Measurements from ENCODE around the gene OXNAD1.

DNA sequence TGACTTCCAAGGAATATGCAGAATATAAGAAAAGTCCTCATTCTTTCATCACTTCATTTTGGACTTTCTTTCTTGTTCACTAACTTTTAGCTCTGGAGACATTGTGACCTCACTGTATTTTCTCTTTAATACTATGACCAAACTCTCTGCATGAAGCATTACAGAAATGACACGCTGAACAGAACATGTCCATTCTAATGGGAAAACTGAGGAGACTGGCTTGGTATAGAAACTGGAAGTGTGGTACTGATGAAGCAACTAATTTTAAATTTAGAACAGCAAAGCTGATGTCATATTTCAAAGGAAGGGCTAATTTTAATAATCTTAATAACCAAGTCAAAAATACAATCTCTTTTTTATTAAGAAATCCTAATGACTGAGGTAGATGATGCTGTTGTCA is 5.0 kb upstream of the OXNAD1 start:
- TF ChIP-seq SP1 (IDR thresholded peaks at IDR 0.05; ENCODE audit: low read depth) (no peak), RAD21 (IDR thresholded peaks at IDR 0.05; ENCODE audit: low read depth) (no peak), POLR2AphosphoS5 (IDR thresholded peaks at IDR 0.05; ENCODE audit: low read depth, low read length) (no peak), EZH2 (IDR thresholded peaks at IDR 0.05) (no peak), POLR2A (IDR thresholded peaks at IDR 0.05; ENCODE audit: borderline replicate concordance, extremely low read depth, insufficient read depth, insufficient read length) (no peak)
- TF ChIP-seq, protein P1, sequence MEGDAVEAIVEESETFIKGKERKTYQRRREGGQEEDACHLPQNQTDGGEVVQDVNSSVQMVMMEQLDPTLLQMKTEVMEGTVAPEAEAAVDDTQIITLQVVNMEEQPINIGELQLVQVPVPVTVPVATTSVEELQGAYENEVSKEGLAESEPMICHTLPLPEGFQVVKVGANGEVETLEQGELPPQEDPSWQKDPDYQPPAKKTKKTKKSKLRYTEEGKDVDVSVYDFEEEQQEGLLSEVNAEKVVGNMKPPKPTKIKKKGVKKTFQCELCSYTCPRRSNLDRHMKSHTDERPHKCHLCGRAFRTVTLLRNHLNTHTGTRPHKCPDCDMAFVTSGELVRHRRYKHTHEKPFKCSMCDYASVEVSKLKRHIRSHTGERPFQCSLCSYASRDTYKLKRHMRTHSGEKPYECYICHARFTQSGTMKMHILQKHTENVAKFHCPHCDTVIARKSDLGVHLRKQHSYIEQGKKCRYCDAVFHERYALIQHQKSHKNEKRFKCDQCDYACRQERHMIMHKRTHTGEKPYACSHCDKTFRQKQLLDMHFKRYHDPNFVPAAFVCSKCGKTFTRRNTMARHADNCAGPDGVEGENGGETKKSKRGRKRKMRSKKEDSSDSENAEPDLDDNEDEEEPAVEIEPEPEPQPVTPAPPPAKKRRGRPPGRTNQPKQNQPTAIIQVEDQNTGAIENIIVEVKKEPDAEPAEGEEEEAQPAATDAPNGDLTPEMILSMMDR (IDR thresholded peaks at IDR 0.05 in 2 of 3, conservative IDR thresholded peaks at IDR 0.05 in 1 of 3; ENCODE audit: borderline replicate concordance in 1 of 3, insufficient read depth in 1 of 3, low read depth in 2 of 3, low read length in 2 of 3) = no peak

Data from HCT116 (cell line).